ENCODE results near the gene DNM3. TPM values are rescaled to one million over a fixed set of nuclear protein-coding genes. Genes with fewer than 3 reads are reported as not detected.
A peak's percentile ranks its signal among the peaks of the same experiment; 100 is the strongest.
"Not testable (repeated sequence)": the region's sequence is repeated elsewhere in the genome, so short reads cannot be mapped to it uniquely, and the experiment has no call there.

The DNM3 gene
- polyA plus RNA-seq, 4 donors = 0.67 to 1.2 (median 0.99) TPM; not detected in 1

- Histone ChIP-seq H3K9me3 (ENCODE audit: control insufficient read depth in 2 of 2, insufficient read depth in 1 of 2, low read depth in 1 of 2, low read length in 1 of 2) (no peaks in the 10 kb centered on the region), H3K27me3 (ENCODE audit: control insufficient read depth in 3 of 3, insufficient read depth in 3 of 3, low read length in 3 of 3) (no peaks in the 10 kb centered on the region), H3K4me1 (ENCODE audit: control insufficient read depth in 3 of 3, insufficient read depth in 2 of 3, low read depth in 1 of 3, low read length in 2 of 3) (no peaks in the 10 kb centered on the region), H3K36me3 (ENCODE audit: control insufficient read depth in 3 of 3, insufficient read depth in 2 of 3, low read depth in 1 of 3, low read length in 3 of 3) (no peaks in the 10 kb centered on the region), H3K27ac (ENCODE audit: low read depth in 1 of 3, low read length in 2 of 3) (no peak overlapping the region), H3K4me3 (ENCODE audit: low read depth in 1 of 3, low read length in 3 of 3) (no peak overlapping the region)
- FAIRE-seq (no peak), DNase-seq (no peak)
- 88 to 94% (median 94%) methylated on average over 4 of the region's 4 CpGs for WGBS, 3 donors
Observed at GRCh38 chr1:172288581-172288980, 447.3 kb downstream of the DNM3 start.

- 85 to 90% (median 86%) methylated on average over 2 of the region's 2 CpGs for WGBS, 3 donors
- DNase-seq = no peak
- peak; percentile 23 for FAIRE-seq
Observed at GRCh38 chr1:172289448-172289847, 448.1 kb downstream of the DNM3 start.

GRCh38 chr1:172292840-172293239 lies 451.5 kb downstream of the DNM3 start:
- Histone ChIP-seq H3K4me1 (ENCODE audit: control insufficient read depth in 3 of 3, insufficient read depth in 2 of 3, low read depth in 1 of 3, low read length in 2 of 3) (no peaks in the 10 kb centered on the region), H3K27me3 (ENCODE audit: control insufficient read depth in 3 of 3, insufficient read depth in 3 of 3, low read length in 3 of 3) (no peaks in the 10 kb centered on the region), H3K9me3 (ENCODE audit: control insufficient read depth in 2 of 2, insufficient read depth in 1 of 2, low read depth in 1 of 2, low read length in 1 of 2) (no peaks in the 10 kb centered on the region), H3K27ac (ENCODE audit: low read depth in 1 of 3, low read length in 2 of 3) (no peak overlapping the region), H3K36me3 (ENCODE audit: control insufficient read depth in 3 of 3, insufficient read depth in 2 of 3, low read depth in 1 of 3, low read length in 3 of 3) (no peaks in the 10 kb centered on the region), H3K4me3 (ENCODE audit: low read depth in 1 of 3, low read length in 3 of 3) (no peak overlapping the region)
- FAIRE-seq (no peak), DNase-seq (no peak)
- WGBS, 3 donors = 88 to 96% (median 90%) methylated on average over 3 of the region's 3 CpGs

More at GRCh38 chr1:172289448-172289847, 448.1 kb downstream of the DNM3 start:
- no peaks in the 10 kb centered on the region for H3K4me1 ChIP-seq (ENCODE audit: control insufficient read depth in 3 of 3, insufficient read depth in 2 of 3, low read depth in 1 of 3, low read length in 2 of 3)
- H3K27me3 ChIP-seq (ENCODE audit: control insufficient read depth in 3 of 3, insufficient read depth in 3 of 3, low read length in 3 of 3) = no peaks in the 10 kb centered on the region
- H3K4me3 ChIP-seq (ENCODE audit: low read depth in 1 of 3, low read length in 3 of 3) = no peak overlapping the region
- H3K27ac ChIP-seq (ENCODE audit: low read depth in 1 of 3, low read length in 2 of 3) = no peak overlapping the region
- H3K36me3 ChIP-seq (ENCODE audit: control insufficient read depth in 3 of 3, insufficient read depth in 2 of 3, low read depth in 1 of 3, low read length in 3 of 3) = no peaks in the 10 kb centered on the region
- no peaks in the 10 kb centered on the region for H3K9me3 ChIP-seq (ENCODE audit: control insufficient read depth in 2 of 2, insufficient read depth in 1 of 2, low read depth in 1 of 2, low read length in 1 of 2)

GRCh38 chr1:172293429-172293828 lies 452.1 kb downstream of the DNM3 start:
- DNase-seq = no peak
- Histone ChIP-seq H3K27ac (ENCODE audit: low read depth in 1 of 3, low read length in 2 of 3) (no peak overlapping the region), H3K4me1 (ENCODE audit: control insufficient read depth in 3 of 3, insufficient read depth in 2 of 3, low read depth in 1 of 3, low read length in 2 of 3) (no peaks in the 10 kb centered on the region), H3K27me3 (ENCODE audit: control insufficient read depth in 3 of 3, insufficient read depth in 3 of 3, low read length in 3 of 3) (no peaks in the 10 kb centered on the region), H3K4me3 (ENCODE audit: low read depth in 1 of 3, low read length in 3 of 3) (no peak overlapping the region), H3K9me3 (ENCODE audit: control insufficient read depth in 2 of 2, insufficient read depth in 1 of 2, low read depth in 1 of 2, low read length in 1 of 2) (no peaks in the 10 kb centered on the region), H3K36me3 (ENCODE audit: control insufficient read depth in 3 of 3, insufficient read depth in 2 of 3, low read depth in 1 of 3, low read length in 3 of 3) (no peaks in the 10 kb centered on the region)
- FAIRE-seq = no peak
- WGBS, 3 donors = 66 to 71% (median 70%) methylated on average over 2 of the region's 2 CpGs

GRCh38 chr1:172298141-172298540 lies 456.8 kb downstream of the DNM3 start:
- 68 to 78% (median 69%) methylated on average over 3 of the region's 3 CpGs for WGBS, 3 donors
- H3K9me3 ChIP-seq (ENCODE audit: control insufficient read depth in 2 of 2, insufficient read depth in 1 of 2, low read depth in 1 of 2, low read length in 1 of 2) = peaks cover 0 to 9% of the 10 kb centered on the region in 2 donors
- FAIRE-seq (no peak), DNase-seq (peak in 1 of 2 donors; percentile 10)
- no peaks in the 10 kb centered on the region for H3K36me3 ChIP-seq (ENCODE audit: control insufficient read depth in 3 of 3, insufficient read depth in 2 of 3, low read depth in 1 of 3, low read length in 3 of 3)
- no peaks in the 10 kb centered on the region for H3K4me1 ChIP-seq (ENCODE audit: control insufficient read depth in 3 of 3, insufficient read depth in 2 of 3, low read depth in 1 of 3, low read length in 2 of 3)
- H3K27me3 ChIP-seq (ENCODE audit: control insufficient read depth in 3 of 3, insufficient read depth in 3 of 3, low read length in 3 of 3) = no peaks in the 10 kb centered on the region
- no peak overlapping the region for H3K27ac ChIP-seq (ENCODE audit: low read depth in 1 of 3, low read length in 2 of 3)
- no peak overlapping the region for H3K4me3 ChIP-seq (ENCODE audit: low read depth in 1 of 3, low read length in 3 of 3)

GRCh38 chr1:172298911-172299310 lies 457.6 kb downstream of the DNM3 start:
- 81 to 98% (median 92%) methylated on average over 2 of the region's 2 CpGs for WGBS, 3 donors
- H3K27me3 ChIP-seq (ENCODE audit: control insufficient read depth in 3 of 3, insufficient read depth in 3 of 3, low read length in 3 of 3) = no peaks in the 10 kb centered on the region
- peaks cover 0 to 9% of the 10 kb centered on the region in 2 donors for H3K9me3 ChIP-seq (ENCODE audit: control insufficient read depth in 2 of 2, insufficient read depth in 1 of 2, low read depth in 1 of 2, low read length in 1 of 2)
- H3K4me3 ChIP-seq (ENCODE audit: low read depth in 1 of 3, low read length in 3 of 3) = no peak overlapping the region
- H3K27ac ChIP-seq (ENCODE audit: low read depth in 1 of 3, low read length in 2 of 3) = no peak overlapping the region
- no peaks in the 10 kb centered on the region for H3K36me3 ChIP-seq (ENCODE audit: control insufficient read depth in 3 of 3, insufficient read depth in 2 of 3, low read depth in 1 of 3, low read length in 3 of 3)
- H3K4me1 ChIP-seq (ENCODE audit: control insufficient read depth in 3 of 3, insufficient read depth in 2 of 3, low read depth in 1 of 3, low read length in 2 of 3) = no peaks in the 10 kb centered on the region
- FAIRE-seq = no peak
- no peak for DNase-seq

- Histone ChIP-seq H3K9me3 (ENCODE audit: control insufficient read depth in 2 of 2, insufficient read depth in 1 of 2, low read depth in 1 of 2, low read length in 1 of 2) (peaks cover 0 to 9% of the 10 kb centered on the region in 2 donors), H3K27me3 (ENCODE audit: control insufficient read depth in 3 of 3, insufficient read depth in 3 of 3, low read length in 3 of 3) (no peaks in the 10 kb centered on the region), H3K4me3 (ENCODE audit: low read depth in 1 of 3, low read length in 3 of 3) (no peak overlapping the region), H3K4me1 (ENCODE audit: control insufficient read depth in 3 of 3, insufficient read depth in 2 of 3, low read depth in 1 of 3, low read length in 2 of 3) (no peaks in the 10 kb centered on the region), H3K36me3 (ENCODE audit: control insufficient read depth in 3 of 3, insufficient read depth in 2 of 3, low read depth in 1 of 3, low read length in 3 of 3) (no peaks in the 10 kb centered on the region), H3K27ac (ENCODE audit: low read depth in 1 of 3, low read length in 2 of 3) (no peak overlapping the region)
- DNase-seq (no peak), FAIRE-seq (no peak)
Observed at GRCh38 chr1:172299515-172299914, 458.2 kb downstream of the DNM3 start.

GRCh38 chr1:172307508-172307907 lies 466.2 kb downstream of the DNM3 start:
- H3K4me1 ChIP-seq (ENCODE audit: control insufficient read depth in 3 of 3, insufficient read depth in 2 of 3, low read depth in 1 of 3, low read length in 2 of 3); H3K27ac ChIP-seq (ENCODE audit: low read depth in 1 of 3, low read length in 2 of 3); H3K4me3 ChIP-seq (ENCODE audit: low read depth in 1 of 3, low read length in 3 of 3); H3K9me3 ChIP-seq (ENCODE audit: control insufficient read depth in 2 of 2, insufficient read depth in 1 of 2, low read depth in 1 of 2, low read length in 1 of 2); H3K27me3 ChIP-seq (ENCODE audit: control insufficient read depth in 3 of 3, insufficient read depth in 3 of 3, low read length in 3 of 3); H3K36me3 ChIP-seq (ENCODE audit: control insufficient read depth in 3 of 3, insufficient read depth in 2 of 3, low read depth in 1 of 3, low read length in 3 of 3); FAIRE-seq; DNase-seq: not testable (repeated sequence)
- WGBS, 3 donors = 78 to 93% (median 92%) methylated on average over 4 of the region's 4 CpGs

- DNase-seq (no peak), FAIRE-seq (no peak)
Observed at GRCh38 chr1:172308142-172308541, 466.8 kb downstream of the DNM3 start.

More at GRCh38 chr1:172308142-172308541, 466.8 kb downstream of the DNM3 start:
- no peaks in the 10 kb centered on the region for H3K9me3 ChIP-seq (ENCODE audit: control insufficient read depth in 2 of 2, insufficient read depth in 1 of 2, low read depth in 1 of 2, low read length in 1 of 2)
- no peaks in the 10 kb centered on the region for H3K4me1 ChIP-seq (ENCODE audit: control insufficient read depth in 3 of 3, insufficient read depth in 2 of 3, low read depth in 1 of 3, low read length in 2 of 3)
- H3K36me3 ChIP-seq (ENCODE audit: control insufficient read depth in 3 of 3, insufficient read depth in 2 of 3, low read depth in 1 of 3, low read length in 3 of 3) = no peaks in the 10 kb centered on the region
- no peak overlapping the region for H3K4me3 ChIP-seq (ENCODE audit: low read depth in 1 of 3, low read length in 3 of 3)
- 23 to 46% (median 42%) methylated on average over 2 of the region's 2 CpGs for WGBS, 3 donors
- no peak overlapping the region for H3K27ac ChIP-seq (ENCODE audit: low read depth in 1 of 3, low read length in 2 of 3)
- no peaks in the 10 kb centered on the region for H3K27me3 ChIP-seq (ENCODE audit: control insufficient read depth in 3 of 3, insufficient read depth in 3 of 3, low read length in 3 of 3)
